Stimulated activated CD8-positive, alpha-beta memory T cell treated with anti-CD3 and anti-CD28 coated beads, Interleukin-7, amount 100 ng/mL, for 48 hours (primary cell): ENCODE data around the gene TPSG1.
"Not testable (repeated sequence)": the region's sequence is repeated elsewhere in the genome, so short reads cannot be mapped to it uniquely, and the experiment has no call there.

Experiments
- DNase-seq, 2 donors: peaks; one replicate each; pipeline ENCODE4 v3.0.0-alpha.2; 2020; ENCODE audit warnings: low read depth in 1 of 2; ENCODE audit errors: extremely low read depth in 1 of 2

The TPSG1 gene

GRCh38 chr16:1198671-1199346 is 26.3 kb downstream of the TPSG1 start:
- not testable (repeated sequence) for DNase-seq

GRCh38 chr16:1198194-1198593 is 26.9 kb downstream of the TPSG1 start:
- no peak for DNase-seq

GRCh38 chr16:1197237-1197866 is 27.7 kb downstream of the TPSG1 start:
- DNase-seq: no peak

GRCh38 chr16:1196494-1196893 is 28.6 kb downstream of the TPSG1 start:
- no peak for DNase-seq

GRCh38 chr16:1195393-1195666 is 29.7 kb downstream of the TPSG1 start:
- no peak for DNase-seq

GRCh38 chr16:1194665-1195392 is 30.2 kb downstream of the TPSG1 start:
- DNase-seq: no peak

- DNase-seq: no peak
Measured at GRCh38 chr16:1193825-1194581, 31.1 kb downstream of the TPSG1 start.

GRCh38 chr16:1193143-1193824 is 31.8 kb downstream of the TPSG1 start:
- DNase-seq: no peak

- no peak for DNase-seq
Measured at GRCh38 chr16:1192384-1193073, 32.5 kb downstream of the TPSG1 start.

- not testable (repeated sequence) for DNase-seq
Measured at GRCh38 chr16:1190789-1191188, 34.3 kb downstream of the TPSG1 start.

GRCh38 chr16:1189455-1189854 is 35.6 kb downstream of the TPSG1 start:
- DNase-seq: no peak

- DNase-seq: no peak
Measured at GRCh38 chr16:1188432-1189189, 36.5 kb downstream of the TPSG1 start.

- not testable (repeated sequence) for DNase-seq
Measured at GRCh38 chr16:1185460-1186207, 39.4 kb downstream of the TPSG1 start.

- DNase-seq: no peak
Measured at GRCh38 chr16:1184980-1185379, 40.1 kb downstream of the TPSG1 start.

- no peak for DNase-seq
Measured at GRCh38 chr16:1184156-1184868, 40.8 kb downstream of the TPSG1 start.

GRCh38 chr16:1182950-1183907 is 41.8 kb downstream of the TPSG1 start:
- no peak for DNase-seq

- DNase-seq: no peak
Measured at GRCh38 chr16:1182316-1182671, 42.8 kb downstream of the TPSG1 start.
